NB4 (cell line): ENCODE data around the gene WDR70.

Experiments
- CTCF ChIP-seq: IDR thresholded peaks from one replicate; pipeline ENCODE4 v1.5.1; 2012; ENCODE audit warnings: low read depth, low read length
- MAX ChIP-seq: IDR thresholded peaks from 2 replicates; pipeline ENCODE4 v1.6.1; 2011; ENCODE audit warnings: low read depth, low read length
- MYC ChIP-seq: IDR thresholded peaks from 2 replicates; pipeline ENCODE4 v1.6.1; 2011; ENCODE audit warnings: low read depth, low read length
- POLR2A ChIP-seq: IDR thresholded peaks from 2 replicates; pipeline ENCODE4 v1.6.1; 2011; ENCODE audit warnings: mild to moderate bottlenecking; ENCODE audit not compliant: insufficient read length; ENCODE audit errors: extremely low read depth

- TF ChIP-seq CTCF (no peak), POLR2A (no peak), MYC (no peak), MAX (no peak)
These were observed 224.0 kb downstream of the WDR70 start for GRCh38 chr5:37603072-37603471.
